GM18951 (cell line): ENCODE measurements around the gene SMG6.
"Not testable (repeated sequence)": the region's sequence is repeated elsewhere in the genome, so short reads cannot be mapped to it uniquely, and the experiment has no call there.

ENCODE experiments used
- POLR2A ChIP-seq: IDR thresholded peaks from 4 replicates; pipeline ENCODE4 v1.6.1; 2011; ENCODE audit warnings: mild to moderate bottlenecking; ENCODE audit not compliant: insufficient read length, insufficient read depth; ENCODE audit errors: extremely low read depth
- in situ Hi-C: fragments of 300-500 bp; cut with MboI; formaldehyde crosslinking; loops from one replicate; pipeline ENCODE4 v1.12.0; 2022; ENCODE audit warnings: low sequenced_read_pairs, mixed read lengths, inconsistent platforms; ENCODE audit not compliant: unreplicated experiment

SMG6 gene

GRCh38 chr17:2176499-2177169 lies 127.0 kb downstream of the SMG6 start:
- in situ Hi-C loops = no loop called here
- no peak for TF ChIP-seq POLR2A

GRCh38 chr17:2175294-2175628 lies 128.3 kb downstream of the SMG6 start:
- no peak for TF ChIP-seq POLR2A
- in situ Hi-C loops = no loop called here

- in situ Hi-C loops = no loop called here
Observed at GRCh38 chr17:2174468-2175293, 128.9 kb downstream of the SMG6 start.

GRCh38 chr17:2174014-2174413 lies 129.6 kb downstream of the SMG6 start:
- no peak for TF ChIP-seq POLR2A
- in situ Hi-C loops = no loop called here

More at GRCh38 chr17:2174468-2175293, 128.9 kb downstream of the SMG6 start:
- no peak for TF ChIP-seq POLR2A

- in situ Hi-C loops = no loop called here
- no peak for TF ChIP-seq POLR2A
Observed at GRCh38 chr17:2172999-2173398, 130.6 kb downstream of the SMG6 start.

- no peak for TF ChIP-seq POLR2A
- in situ Hi-C loops = no loop called here
Observed at GRCh38 chr17:2172077-2172851, 131.3 kb downstream of the SMG6 start.

- in situ Hi-C loops = no loop called here
- TF ChIP-seq POLR2A = no peak
Observed at GRCh38 chr17:2171702-2172076, 131.9 kb downstream of the SMG6 start.

GRCh38 chr17:2170023-2170422 lies 133.6 kb downstream of the SMG6 start:
- TF ChIP-seq POLR2A = no peak
- in situ Hi-C loops = no loop called here

- in situ Hi-C loops = not testable (repeated sequence)
Observed at GRCh38 chr17:2165723-2166122, 137.9 kb downstream of the SMG6 start.

GRCh38 chr17:2158396-2158780 lies 145.2 kb downstream of the SMG6 start:
- no peak for TF ChIP-seq POLR2A
- in situ Hi-C loops = no loop called here

- in situ Hi-C loops = no loop called here
- no peak for TF ChIP-seq POLR2A
Observed at GRCh38 chr17:2157675-2158395, 145.8 kb downstream of the SMG6 start.

GRCh38 chr17:2157081-2157480 lies 146.5 kb downstream of the SMG6 start:
- in situ Hi-C loops = no loop called here
- TF ChIP-seq POLR2A = no peak

GRCh38 chr17:2156666-2157065 lies 146.9 kb downstream of the SMG6 start:
- in situ Hi-C loops = no loop called here

GRCh38 chr17:2155573-2155972 lies 148.0 kb downstream of the SMG6 start:
- no peak for TF ChIP-seq POLR2A
- in situ Hi-C loops = no loop called here

More at GRCh38 chr17:2156666-2157065, 146.9 kb downstream of the SMG6 start:
- no peak for TF ChIP-seq POLR2A
